ENCODE results near the gene SLC30A10. TPM values are rescaled to one million over a fixed set of nuclear protein-coding genes. Genes with fewer than 3 reads are reported as not detected.

The SLC30A10 gene
- total RNA-seq, 6 experiments from 2014 or later = 25.5 to 55.5 (median 36.6) TPM

DNA sequence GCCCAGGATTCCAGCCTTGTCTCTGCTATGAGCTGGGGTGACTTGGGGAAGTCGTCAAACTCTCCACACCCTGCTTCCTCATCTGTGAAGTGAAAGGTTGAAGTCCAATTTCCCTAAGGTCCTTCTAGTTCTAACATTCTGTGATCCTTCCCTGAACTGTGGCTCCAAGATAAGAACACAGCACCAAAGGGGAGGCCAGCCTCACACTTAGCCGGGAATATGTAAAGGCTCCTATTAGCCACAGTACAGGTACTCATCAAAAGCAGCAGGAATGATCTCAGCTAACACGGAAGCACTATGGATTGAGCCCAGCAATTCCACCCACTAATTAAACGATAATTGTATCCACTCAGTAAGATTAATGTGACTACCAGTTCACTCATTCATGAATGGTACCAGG lies 4.0 kb downstream of the SLC30A10 start:
- no peak for TF ChIP-seq POLR2A (IDR thresholded peaks at IDR 0.05)
- TF ChIP-seq, protein P1, sequence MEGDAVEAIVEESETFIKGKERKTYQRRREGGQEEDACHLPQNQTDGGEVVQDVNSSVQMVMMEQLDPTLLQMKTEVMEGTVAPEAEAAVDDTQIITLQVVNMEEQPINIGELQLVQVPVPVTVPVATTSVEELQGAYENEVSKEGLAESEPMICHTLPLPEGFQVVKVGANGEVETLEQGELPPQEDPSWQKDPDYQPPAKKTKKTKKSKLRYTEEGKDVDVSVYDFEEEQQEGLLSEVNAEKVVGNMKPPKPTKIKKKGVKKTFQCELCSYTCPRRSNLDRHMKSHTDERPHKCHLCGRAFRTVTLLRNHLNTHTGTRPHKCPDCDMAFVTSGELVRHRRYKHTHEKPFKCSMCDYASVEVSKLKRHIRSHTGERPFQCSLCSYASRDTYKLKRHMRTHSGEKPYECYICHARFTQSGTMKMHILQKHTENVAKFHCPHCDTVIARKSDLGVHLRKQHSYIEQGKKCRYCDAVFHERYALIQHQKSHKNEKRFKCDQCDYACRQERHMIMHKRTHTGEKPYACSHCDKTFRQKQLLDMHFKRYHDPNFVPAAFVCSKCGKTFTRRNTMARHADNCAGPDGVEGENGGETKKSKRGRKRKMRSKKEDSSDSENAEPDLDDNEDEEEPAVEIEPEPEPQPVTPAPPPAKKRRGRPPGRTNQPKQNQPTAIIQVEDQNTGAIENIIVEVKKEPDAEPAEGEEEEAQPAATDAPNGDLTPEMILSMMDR (IDR thresholded peaks at IDR 0.05) = no peak
- DNase-seq (no peak), ATAC-seq (no peak)
- WGBS (ENCODE audit: insufficient coverage, low coverage, low lambda C conversion rate, missing lambda C conversion rate) = 36% methylated on average over 3 of the region's 4 CpGs
- Histone ChIP-seq H3K27me3 (no peaks in the 10 kb centered on the region), H3K27ac (peak overlapping the region in 1 of 3 donors; percentile 38), H3K4me3 (peak overlapping the region in 2 of 3 donors; percentile 74 to 81), H3K36me3 (peaks cover 0 to 52% (median 11%) of the 10 kb centered on the region in 4 donors), H3K4me1 (peaks cover 0 to 36% (median 10%) of the 10 kb centered on the region in 4 donors), H3K9me3 (no peaks in the 10 kb centered on the region)
- intact Hi-C loops (cut with DNase I) = no loop called here

DNA sequence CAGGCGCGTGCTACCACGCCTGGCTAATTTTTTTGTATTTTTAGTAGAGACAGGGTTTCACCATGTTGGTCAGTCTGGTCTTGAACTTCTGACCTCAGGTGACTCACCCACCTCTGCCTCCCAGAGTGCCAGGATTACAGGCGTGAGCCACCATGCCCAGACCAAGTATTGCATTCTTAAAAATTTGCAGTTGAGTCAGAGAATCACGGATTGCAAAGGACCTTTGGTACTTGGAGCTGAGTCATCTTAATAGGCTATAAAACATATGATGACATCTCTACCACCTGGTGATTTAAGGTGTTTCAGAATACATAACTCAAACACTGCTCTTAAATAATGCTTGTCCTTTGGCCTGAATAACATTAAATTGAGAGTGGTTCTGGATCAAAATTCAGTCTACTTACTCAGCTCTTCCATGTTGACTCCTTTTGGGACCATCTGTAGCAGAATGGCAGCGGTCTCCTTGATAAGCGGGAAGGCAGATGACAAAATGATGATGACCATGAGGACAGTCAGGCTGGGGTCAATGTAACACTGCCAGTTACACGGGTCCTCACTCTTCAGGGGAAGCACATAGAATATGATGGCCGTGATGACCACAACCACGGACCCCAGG lies 10.4 kb downstream of the SLC30A10 start:
- ATAC-seq (peak in 3 of 4 donors; percentile 21 to 86 (median 63)), DNase-seq (peak in 1 of 3 donors; percentile 47)
- no peak overlapping the region for H3K4me3 ChIP-seq
- H3K27ac ChIP-seq = no peak overlapping the region
- H3K36me3 ChIP-seq = peaks cover 0 to 85% (median 24%) of the 10 kb centered on the region in 4 donors
- H3K4me1 ChIP-seq = peaks cover 0 to 43% (median 0%) of the 10 kb centered on the region in 4 donors
- 71% methylated on average over 7 of the region's 10 CpGs for WGBS (ENCODE audit: insufficient coverage, low coverage, low lambda C conversion rate, missing lambda C conversion rate)
- H3K9me3 ChIP-seq = no peaks in the 10 kb centered on the region
- no peaks in the 10 kb centered on the region for H3K27me3 ChIP-seq
- intact Hi-C loops (cut with DNase I) = no loop called here
- TF ChIP-seq, protein P1 (IDR thresholded peaks at IDR 0.05) = no peak
- no peak for TF ChIP-seq POLR2A (IDR thresholded peaks at IDR 0.05)

DNA sequence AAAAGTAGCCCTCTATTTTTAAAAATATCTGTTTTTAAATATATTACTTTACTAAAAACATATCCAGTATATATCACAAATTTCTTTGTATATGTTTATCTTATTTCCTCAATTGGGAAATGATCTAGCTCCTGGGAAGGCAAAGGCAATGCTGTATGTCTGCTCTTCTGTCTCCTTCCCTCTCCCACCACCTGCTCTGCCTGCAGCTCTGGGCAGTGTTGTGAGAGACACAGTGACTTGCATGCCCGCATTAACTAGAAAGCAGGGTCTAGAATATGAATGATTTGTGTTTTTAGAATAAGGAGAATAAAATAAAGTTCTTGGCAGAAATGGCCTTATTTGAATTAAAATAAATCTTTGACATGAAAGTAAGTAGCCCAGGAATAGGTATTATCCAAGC lies 11.1 kb downstream of the SLC30A10 start:
- no peak overlapping the region for H3K4me3 ChIP-seq
- no peaks in the 10 kb centered on the region for H3K27me3 ChIP-seq
- H3K4me1 ChIP-seq = peaks cover 0 to 36% (median 0%) of the 10 kb centered on the region in 4 donors
- no peak overlapping the region for H3K27ac ChIP-seq
- ATAC-seq (no peak), DNase-seq (no peak)
- intact Hi-C loops (cut with DNase I) = no loop called here
- 100% methylated on average over 1 of the region's 1 CpG for whole genome bisulfite sequencing (ENCODE audit: insufficient coverage, low coverage, low lambda C conversion rate, missing lambda C conversion rate)
- TF ChIP-seq POLR2A (IDR thresholded peaks at IDR 0.05) = no peak
- TF ChIP-seq, protein P1 (IDR thresholded peaks at IDR 0.05) = no peak
- H3K9me3 ChIP-seq = no peaks in the 10 kb centered on the region
- H3K36me3 ChIP-seq = peaks cover 0 to 81% (median 22%) of the 10 kb centered on the region in 4 donors

DNA sequence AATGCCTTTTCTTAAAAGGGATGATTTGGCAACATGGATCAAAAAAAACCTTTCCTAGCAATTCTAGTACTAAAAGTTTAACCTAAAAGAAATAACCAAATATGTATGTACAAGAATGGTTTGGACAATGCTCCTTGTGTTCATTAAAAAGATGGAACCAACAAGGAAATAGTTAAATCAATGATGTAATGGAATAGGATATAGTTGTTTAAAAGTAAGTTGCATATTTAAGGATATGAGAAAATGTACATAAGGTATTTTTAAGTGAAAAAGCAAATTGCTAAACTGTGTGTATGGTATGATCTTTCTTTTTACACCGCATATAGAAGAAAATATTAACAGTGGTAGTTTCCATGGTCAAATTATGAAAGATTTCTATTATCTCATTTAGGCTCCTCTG lies 12.1 kb downstream of the SLC30A10 start:
- H3K27ac ChIP-seq = no peak overlapping the region
- H3K36me3 ChIP-seq = peaks cover 0 to 76% (median 22%) of the 10 kb centered on the region in 4 donors
- peaks cover 0 to 33% (median 0%) of the 10 kb centered on the region in 4 donors for H3K4me1 ChIP-seq
- H3K9me3 ChIP-seq = no peaks in the 10 kb centered on the region
- TF ChIP-seq POLR2A (IDR thresholded peaks at IDR 0.05) = no peak
- TF ChIP-seq, protein P1 (IDR thresholded peaks at IDR 0.05) = no peak
- H3K27me3 ChIP-seq = no peaks in the 10 kb centered on the region
- ATAC-seq (no peak), DNase-seq (no peak)
- intact Hi-C loops (cut with DNase I) = no loop called here
- no peak overlapping the region for H3K4me3 ChIP-seq
- WGBS (ENCODE audit: insufficient coverage, low coverage, low lambda C conversion rate, missing lambda C conversion rate) = 100% methylated on average over 1 of the region's 1 CpG
